Measurements from ENCODE around the gene NYNRIN. TPM values are rescaled to one million over a fixed set of nuclear protein-coding genes. Genes with fewer than 3 reads are reported as not detected.

NYNRIN gene
- total RNA-seq, 2 donors from 2014 or later, result 13.0 to 26.7 TPM

DNA sequence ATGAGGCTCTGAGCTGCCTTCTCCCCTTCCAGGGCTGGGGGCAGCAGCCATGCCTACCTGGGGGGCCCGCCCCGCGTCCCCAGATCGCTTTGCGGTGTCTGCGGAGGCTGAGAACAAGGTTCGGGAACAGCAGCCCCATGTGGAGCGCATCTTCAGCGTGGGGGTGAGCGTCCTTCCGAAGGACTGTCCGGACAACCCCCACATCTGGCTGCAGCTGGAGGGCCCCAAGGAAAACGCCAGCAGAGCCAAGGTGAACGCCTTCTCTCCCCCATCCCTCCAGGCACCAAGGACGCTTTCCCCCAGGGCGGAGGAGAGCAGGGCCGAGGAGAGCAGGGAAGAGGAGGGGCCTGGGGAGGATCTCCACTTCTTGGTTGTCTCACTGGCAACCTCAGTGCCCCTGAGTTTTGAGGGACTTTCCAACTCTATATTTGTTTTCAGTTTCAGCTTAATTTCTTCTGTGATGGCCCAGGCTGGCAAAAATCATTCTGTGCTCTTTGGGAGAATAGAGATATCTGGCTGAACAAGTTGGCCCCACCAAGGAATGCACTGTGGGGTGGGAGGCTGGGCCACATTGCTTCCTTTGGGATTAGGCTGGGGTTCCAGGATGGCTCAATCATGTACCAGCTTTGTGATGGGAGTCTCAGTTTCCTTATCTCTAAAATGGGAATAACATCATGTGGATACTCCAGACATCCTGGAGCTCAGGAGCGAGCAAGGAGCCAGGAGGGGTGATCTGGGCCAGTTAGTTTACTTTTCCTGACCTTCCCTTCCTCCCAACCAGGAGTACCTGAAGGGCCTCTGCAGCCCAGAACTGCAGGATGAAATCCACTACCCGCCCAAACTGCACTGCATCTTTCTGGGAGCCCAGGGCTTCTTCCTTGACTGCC is 32.1 kb downstream of the NYNRIN start:
- peak; percentile 71 for DNase-seq
- intact Hi-C loops (cut with DNase I), result loop anchor here (2.0 to 10.0 kb wide), 2 partner anchors 64 to 186 kb away; partner anchors contain the start of gene TINF2
- peak overlapping the region; percentile 74 for H3K4me3 ChIP-seq
- H3K36me3 ChIP-seq, result peaks cover 11% of the 10 kb centered on the region
- H3K9ac ChIP-seq (ENCODE audit: low read depth in 2 of 2, low read length in 2 of 2), result peak overlapping the region; percentile 95 to 99
- no peaks in the 10 kb centered on the region for H3K27me3 ChIP-seq
- peaks cover 17% of the 10 kb centered on the region for H3K4me1 ChIP-seq
- TF ChIP-seq, protein P1, sequence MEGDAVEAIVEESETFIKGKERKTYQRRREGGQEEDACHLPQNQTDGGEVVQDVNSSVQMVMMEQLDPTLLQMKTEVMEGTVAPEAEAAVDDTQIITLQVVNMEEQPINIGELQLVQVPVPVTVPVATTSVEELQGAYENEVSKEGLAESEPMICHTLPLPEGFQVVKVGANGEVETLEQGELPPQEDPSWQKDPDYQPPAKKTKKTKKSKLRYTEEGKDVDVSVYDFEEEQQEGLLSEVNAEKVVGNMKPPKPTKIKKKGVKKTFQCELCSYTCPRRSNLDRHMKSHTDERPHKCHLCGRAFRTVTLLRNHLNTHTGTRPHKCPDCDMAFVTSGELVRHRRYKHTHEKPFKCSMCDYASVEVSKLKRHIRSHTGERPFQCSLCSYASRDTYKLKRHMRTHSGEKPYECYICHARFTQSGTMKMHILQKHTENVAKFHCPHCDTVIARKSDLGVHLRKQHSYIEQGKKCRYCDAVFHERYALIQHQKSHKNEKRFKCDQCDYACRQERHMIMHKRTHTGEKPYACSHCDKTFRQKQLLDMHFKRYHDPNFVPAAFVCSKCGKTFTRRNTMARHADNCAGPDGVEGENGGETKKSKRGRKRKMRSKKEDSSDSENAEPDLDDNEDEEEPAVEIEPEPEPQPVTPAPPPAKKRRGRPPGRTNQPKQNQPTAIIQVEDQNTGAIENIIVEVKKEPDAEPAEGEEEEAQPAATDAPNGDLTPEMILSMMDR (IDR thresholded peaks at IDR 0.05), result no peak
- H3K9me3 ChIP-seq, result no peaks in the 10 kb centered on the region
- H3K27ac ChIP-seq, result peak overlapping the region; percentile 92

DNA sequence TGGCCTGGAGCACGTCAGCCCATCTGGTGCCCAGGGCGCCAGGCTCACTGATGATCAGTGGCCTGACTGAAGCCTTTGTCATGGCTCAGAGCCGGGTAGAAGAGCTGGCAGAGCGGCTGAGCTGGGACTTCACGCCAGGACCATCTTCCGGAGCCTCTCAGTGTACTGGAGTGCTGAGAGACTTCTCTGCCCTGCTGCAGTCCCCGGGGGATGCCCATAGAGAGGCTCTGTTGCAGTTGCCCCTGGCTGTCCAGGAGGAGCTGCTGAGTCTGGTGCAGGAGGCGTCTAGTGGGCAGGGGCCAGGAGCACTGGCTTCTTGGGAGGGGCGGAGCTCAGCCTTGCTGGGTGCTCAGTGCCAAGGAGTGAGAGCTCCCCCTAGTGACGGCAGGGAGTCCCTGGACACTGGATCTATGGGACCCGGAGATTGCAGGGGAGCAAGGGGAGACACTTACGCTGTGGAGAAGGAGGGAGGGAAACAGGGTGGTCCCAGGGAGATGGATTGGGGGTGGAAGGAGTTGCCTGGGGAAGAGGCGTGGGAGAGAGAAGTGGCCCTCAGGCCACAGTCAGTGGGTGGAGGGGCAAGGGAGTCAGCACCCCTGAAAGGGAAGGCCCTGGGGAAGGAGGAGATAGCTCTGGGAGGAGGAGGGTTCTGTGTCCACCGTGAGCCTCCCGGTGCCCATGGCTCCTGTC is 32.9 kb downstream of the NYNRIN start:
- Histone ChIP-seq H3K9me3 (no peaks in the 10 kb centered on the region), H3K4me1 (peaks cover 21% of the 10 kb centered on the region), H3K36me3 (peaks cover 11% of the 10 kb centered on the region), H3K27me3 (no peaks in the 10 kb centered on the region), H3K9ac (ENCODE audit: low read depth in 2 of 2, low read length in 2 of 2) (peak overlapping the region; percentile 53 to 99), H3K4me3 (peak overlapping the region; percentile 74), H3K27ac (peak overlapping the region; percentile 92)
- TF ChIP-seq, protein P1 (IDR thresholded peaks at IDR 0.05), result peak; percentile 81
- DNase-seq, result peak; percentile 96
- intact Hi-C loops (cut with DNase I), result loop anchor here (2.0 to 10.0 kb wide), 2 partner anchors 65 to 187 kb away; partner anchors contain the start of gene TINF2

DNA sequence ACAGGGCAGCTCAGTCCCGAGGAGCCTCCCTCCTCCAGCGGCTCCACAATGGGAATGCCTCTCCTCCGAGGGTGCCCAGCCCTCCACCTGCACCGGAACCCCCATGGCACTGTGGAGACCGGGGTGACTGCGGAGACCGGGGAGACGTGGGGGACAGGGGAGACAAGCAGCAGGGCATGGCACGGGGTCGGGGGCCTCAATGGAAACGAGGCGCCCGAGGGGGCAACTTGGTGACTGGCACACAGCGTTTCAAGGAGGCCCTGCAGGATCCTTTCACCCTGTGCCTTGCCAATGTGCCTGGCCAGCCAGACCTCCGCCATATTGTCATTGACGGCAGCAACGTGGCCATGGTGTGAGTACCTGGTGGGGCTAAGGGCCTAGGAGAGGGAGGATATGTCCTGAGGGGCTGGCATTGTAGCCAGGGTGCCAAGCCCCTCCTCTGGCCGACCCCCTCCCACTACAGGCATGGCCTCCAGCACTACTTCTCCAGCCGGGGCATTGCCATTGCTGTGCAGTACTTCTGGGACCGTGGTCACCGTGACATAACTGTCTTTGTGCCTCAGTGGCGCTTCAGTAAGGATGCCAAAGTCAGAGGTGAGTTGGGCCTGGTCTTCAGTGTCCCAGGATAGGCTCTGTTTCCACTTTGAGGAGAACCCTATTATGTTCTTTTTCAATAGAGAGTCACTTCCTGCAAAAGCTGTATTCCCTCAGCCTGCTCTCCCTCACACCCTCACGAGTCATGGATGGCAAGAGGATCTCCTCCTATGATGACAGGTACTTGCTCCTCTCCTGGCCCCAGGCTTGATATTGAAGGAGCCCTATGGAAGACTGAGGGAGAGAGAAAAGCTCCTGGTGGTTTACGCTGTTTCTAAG is 33.7 kb downstream of the NYNRIN start:
- TF ChIP-seq, protein P1 (IDR thresholded peaks at IDR 0.05), result no peak
- no peak for DNase-seq
- no peak overlapping the region for H3K27ac ChIP-seq

DNA sequence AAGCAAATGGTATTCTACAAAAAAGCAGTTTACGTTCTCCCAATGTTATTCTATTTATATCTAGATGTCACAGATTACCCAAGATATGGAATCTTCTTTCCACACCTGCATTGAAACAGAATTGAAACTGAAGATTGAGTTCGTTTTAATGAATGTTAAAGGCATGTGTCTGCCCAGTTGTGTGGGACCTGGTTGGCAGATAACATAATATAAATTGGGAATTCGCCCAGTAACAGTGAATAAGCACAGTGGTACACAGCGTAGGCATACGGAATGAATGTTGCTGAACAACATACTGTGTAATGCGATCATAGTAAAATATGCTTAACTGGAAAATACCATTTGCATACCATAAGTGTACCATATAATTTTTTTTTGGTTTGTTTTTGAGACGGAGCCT is 35.2 kb downstream of the NYNRIN start:
- Histone ChIP-seq H3K27me3 (no peaks in the 10 kb centered on the region), H3K36me3 (peaks cover 18% of the 10 kb centered on the region), H3K27ac (no peak overlapping the region), H3K4me1 (peaks cover 22% of the 10 kb centered on the region), H3K4me3 (no peak overlapping the region), H3K9me3 (no peaks in the 10 kb centered on the region), H3K9ac (ENCODE audit: low read depth in 2 of 2, low read length in 2 of 2) (no peak overlapping the region)
- no peak for DNase-seq
- intact Hi-C loops (cut with DNase I), result loop anchor here (10.0 kb wide), 1 partner anchor 189 kb away; the partner anchor contains the start of gene TINF2
- TF ChIP-seq, protein P1 (IDR thresholded peaks at IDR 0.05), result no peak

More for the DNA sequence above, 33.7 kb downstream of the NYNRIN start:
- peaks cover 25% of the 10 kb centered on the region for H3K4me1 ChIP-seq
- H3K4me3 ChIP-seq, result no peak overlapping the region
- no peaks in the 10 kb centered on the region for H3K9me3 ChIP-seq
- no peak overlapping the region for H3K9ac ChIP-seq (ENCODE audit: low read depth in 2 of 2, low read length in 2 of 2)
- H3K36me3 ChIP-seq, result peaks cover 12% of the 10 kb centered on the region
- H3K27me3 ChIP-seq, result no peaks in the 10 kb centered on the region
- intact Hi-C loops (cut with DNase I), result loop anchor here (10.0 kb wide), 1 partner anchor 188 kb away; the partner anchor contains the start of gene TINF2
